Measurements from ENCODE around the gene SAXO2. TPM values are rescaled to one million over a fixed set of nuclear protein-coding genes. Genes with fewer than 3 reads are reported as not detected.
"Not testable (repeated sequence)": the region's sequence is repeated elsewhere in the genome, so short reads cannot be mapped to it uniquely, and the experiment has no call there.

Gene SAXO2
- total and polyA plus RNA-seq, 2 experiments from 2014 or later = 0.73 to 10.1 TPM

DNA sequence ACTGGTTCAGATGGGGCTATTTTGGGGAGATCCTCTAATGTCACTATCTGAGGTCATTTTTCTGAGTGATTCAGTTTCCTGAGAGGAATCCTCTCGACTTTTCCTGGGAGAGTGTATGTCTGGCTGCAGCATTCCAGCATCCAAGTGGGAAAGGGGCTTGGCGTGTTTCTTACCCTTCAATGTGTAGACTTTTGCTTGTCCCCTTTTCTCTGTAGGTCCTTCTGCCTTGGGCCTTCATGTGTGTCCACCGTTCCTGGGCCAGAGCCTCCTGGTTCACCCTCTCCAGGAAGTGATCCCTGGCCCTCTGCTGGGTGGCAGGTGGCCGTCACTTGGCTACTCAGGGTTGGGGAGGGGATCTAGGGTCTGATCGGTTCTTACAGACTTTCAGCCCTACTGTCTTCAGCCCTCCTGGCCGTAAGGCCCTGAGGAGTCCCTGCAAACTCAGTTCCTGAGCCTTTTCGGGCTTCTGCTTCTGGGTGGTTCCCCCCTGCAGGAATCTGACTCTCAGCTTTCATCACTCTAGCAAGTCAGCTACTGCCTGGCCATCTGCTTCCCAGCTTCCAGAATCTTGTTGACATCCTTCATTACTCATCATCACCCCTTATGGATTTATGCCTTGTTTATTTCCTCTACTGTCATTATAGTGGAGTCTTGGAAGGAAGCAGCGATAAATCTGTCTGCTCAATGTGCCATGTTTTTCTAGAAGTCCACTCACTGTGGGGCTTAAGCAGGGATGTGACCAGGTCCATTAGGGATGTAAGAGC, 50.1 kb downstream of the SAXO2 start (continued):
- no peak for TF ChIP-seq POLR2AphosphoS5 (IDR thresholded peaks at IDR 0.05; ENCODE audit: low read depth)
- TF ChIP-seq EZH2 (IDR thresholded peaks at IDR 0.05; ENCODE audit: low read depth, unreplicated experiment) = no peak
- no peak for TF ChIP-seq JUNB (IDR thresholded peaks at IDR 0.05; ENCODE audit: unreplicated experiment)
- TF ChIP-seq ETS1 (IDR thresholded peaks at IDR 0.05) = no peak
- TF ChIP-seq CREB1 (CRISPR knock-in tag; IDR thresholded peaks at IDR 0.05; ENCODE audit: low read depth) = no peak
- no peak for TF ChIP-seq ZNF331 (CRISPR knock-in tag; IDR thresholded peaks at IDR 0.05; ENCODE audit: low read depth)
- no peak for TF ChIP-seq NANOG (IDR thresholded peaks at IDR 0.05; ENCODE audit: borderline replicate concordance)
- no peak for TF ChIP-seq STAT1 (IDR thresholded peaks at IDR 0.05; ENCODE audit: unreplicated experiment)
- TF ChIP-seq, protein P1, sequence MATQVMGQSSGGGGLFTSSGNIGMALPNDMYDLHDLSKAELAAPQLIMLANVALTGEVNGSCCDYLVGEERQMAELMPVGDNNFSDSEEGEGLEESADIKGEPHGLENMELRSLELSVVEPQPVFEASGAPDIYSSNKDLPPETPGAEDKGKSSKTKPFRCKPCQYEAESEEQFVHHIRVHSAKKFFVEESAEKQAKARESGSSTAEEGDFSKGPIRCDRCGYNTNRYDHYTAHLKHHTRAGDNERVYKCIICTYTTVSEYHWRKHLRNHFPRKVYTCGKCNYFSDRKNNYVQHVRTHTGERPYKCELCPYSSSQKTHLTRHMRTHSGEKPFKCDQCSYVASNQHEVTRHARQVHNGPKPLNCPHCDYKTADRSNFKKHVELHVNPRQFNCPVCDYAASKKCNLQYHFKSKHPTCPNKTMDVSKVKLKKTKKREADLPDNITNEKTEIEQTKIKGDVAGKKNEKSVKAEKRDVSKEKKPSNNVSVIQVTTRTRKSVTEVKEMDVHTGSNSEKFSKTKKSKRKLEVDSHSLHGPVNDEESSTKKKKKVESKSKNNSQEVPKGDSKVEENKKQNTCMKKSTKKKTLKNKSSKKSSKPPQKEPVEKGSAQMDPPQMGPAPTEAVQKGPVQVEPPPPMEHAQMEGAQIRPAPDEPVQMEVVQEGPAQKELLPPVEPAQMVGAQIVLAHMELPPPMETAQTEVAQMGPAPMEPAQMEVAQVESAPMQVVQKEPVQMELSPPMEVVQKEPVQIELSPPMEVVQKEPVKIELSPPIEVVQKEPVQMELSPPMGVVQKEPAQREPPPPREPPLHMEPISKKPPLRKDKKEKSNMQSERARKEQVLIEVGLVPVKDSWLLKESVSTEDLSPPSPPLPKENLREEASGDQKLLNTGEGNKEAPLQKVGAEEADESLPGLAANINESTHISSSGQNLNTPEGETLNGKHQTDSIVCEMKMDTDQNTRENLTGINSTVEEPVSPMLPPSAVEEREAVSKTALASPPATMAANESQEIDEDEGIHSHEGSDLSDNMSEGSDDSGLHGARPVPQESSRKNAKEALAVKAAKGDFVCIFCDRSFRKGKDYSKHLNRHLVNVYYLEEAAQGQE (IDR thresholded peaks at IDR 0.05; ENCODE audit: unreplicated experiment) = no peak
- no peak for TF ChIP-seq CTCF (conservative IDR thresholded peaks at IDR 0.05; ENCODE audit: low read depth in 2 of 2)

DNA sequence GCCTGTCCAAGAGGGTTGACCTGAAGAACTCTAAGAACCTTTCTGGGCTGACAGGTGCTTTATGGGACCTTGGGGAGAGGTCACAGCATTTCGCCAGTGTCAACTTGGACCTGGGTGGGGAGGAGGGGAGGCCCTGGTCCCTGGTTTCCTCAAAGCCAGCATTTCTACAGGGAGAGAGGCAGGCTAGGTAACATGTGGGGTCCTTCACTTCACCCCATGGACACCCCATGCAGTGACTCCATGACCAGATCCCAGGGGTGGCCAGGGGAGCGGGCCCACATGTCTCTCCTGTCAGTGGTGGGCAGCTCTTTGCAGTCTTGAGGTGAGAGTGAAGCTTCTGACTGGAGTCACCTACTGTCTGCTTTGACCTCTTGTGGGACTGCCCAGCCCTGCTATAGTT, 50.8 kb downstream of the SAXO2 start:
- DNase-seq (ENCODE audit: low spot score) = no peak
- H3K27ac Mint-ChIP-seq = no peak overlapping the region
- ATAC-seq = no peak

GRCh38 chr15:82313951-82314768, 51.5 kb downstream of the SAXO2 start:
- H4K20me1 ChIP-seq (replicated peaks; ENCODE audit: insufficient read depth); H3K4me1 Mint-ChIP-seq; H3K4me3 Mint-ChIP-seq; H3K27me3 ChIP-seq (ENCODE audit: insufficient read depth); H3K27ac ChIP-seq (ENCODE audit: low read depth); H3F3A ChIP-seq (replicated peaks; ENCODE audit: low read depth); H3K36me3 Mint-ChIP-seq (ENCODE audit: low read depth); H3K9me3 Mint-ChIP-seq; H3K4me2 ChIP-seq; H3K4me1 ChIP-seq (ENCODE audit: insufficient read depth); ATAC-seq; H3K36me3 ChIP-seq (ENCODE audit: insufficient read depth); H3K27me3 Mint-ChIP-seq (ENCODE audit: insufficient read depth, low read depth, poor library complexity); DNase-seq (ENCODE audit: low spot score); H3K9me2 ChIP-seq (ENCODE audit: insufficient read depth); H3K4me3 ChIP-seq; H2AFZ ChIP-seq; H3K79me2 ChIP-seq (replicated peaks; ENCODE audit: insufficient read depth); H3K27ac Mint-ChIP-seq: not testable (repeated sequence)

More for the DNA sequence above, 50.8 kb downstream of the SAXO2 start:
- Histone ChIP-seq H3K79me2 (replicated peaks; ENCODE audit: insufficient read depth) (no peaks in the 10 kb centered on the region), H3K4me3 (no peak overlapping the region), H2AFZ (no peak overlapping the region), H3K4me1 (ENCODE audit: insufficient read depth) (no peaks in the 10 kb centered on the region), H4K20me1 (replicated peaks; ENCODE audit: insufficient read depth) (no peaks in the 10 kb centered on the region), H3K27ac (ENCODE audit: low read depth) (no peak overlapping the region), H3K36me3 (ENCODE audit: insufficient read depth) (no peaks in the 10 kb centered on the region), H3K4me2 (no peak overlapping the region), H3K27me3 (ENCODE audit: insufficient read depth) (no peaks in the 10 kb centered on the region), H3K9me2 (ENCODE audit: insufficient read depth) (no peaks in the 10 kb centered on the region), H3F3A (replicated peaks; ENCODE audit: low read depth) (no peaks in the 10 kb centered on the region)
- Mint-ChIP-seq H3K36me3 (ENCODE audit: low read depth) (no peaks in the 10 kb centered on the region; the same call in 2 of the 3 replicates), H3K27me3 (ENCODE audit: insufficient read depth, low read depth, poor library complexity) (no peaks in the 10 kb centered on the region), H3K4me1 (no peaks in the 10 kb centered on the region), H3K9me3 (peaks cover 5% of the 10 kb centered on the region; the same call in 1 of the 3 replicates), H3K4me3 (no peak overlapping the region)
- TF ChIP-seq JUNB (IDR thresholded peaks at IDR 0.05; ENCODE audit: unreplicated experiment) = no peak

Data from GM23338 (cell line).